Mammary epithelial cell (primary cell): ENCODE measurements around the gene EFNA4.

ENCODE experiments used
- EZH2 ChIP-seq: IDR thresholded peaks from 2 replicates; pipeline ENCODE4 v1.6.1; 2012; ENCODE audit warnings: low read length, inconsistent platforms, borderline replicate concordance
- TF ChIP-seq, protein P1 (sequence below), 2 donors: IDR thresholded peaks in 1 of 2; conservative IDR thresholded peaks in 1 of 2; 2 replicates each; pipeline ENCODE4 v1.5.1; 2011 to 2012; ENCODE audit warnings: inconsistent platforms in 2 of 2, low read length in 2 of 2, mild to moderate bottlenecking in 2 of 2, control low read depth in 1 of 2, low read depth in 1 of 2; ENCODE audit not compliant: insufficient read depth in 1 of 2; ENCODE audit errors: extremely low read depth in 1 of 2

DNA sequence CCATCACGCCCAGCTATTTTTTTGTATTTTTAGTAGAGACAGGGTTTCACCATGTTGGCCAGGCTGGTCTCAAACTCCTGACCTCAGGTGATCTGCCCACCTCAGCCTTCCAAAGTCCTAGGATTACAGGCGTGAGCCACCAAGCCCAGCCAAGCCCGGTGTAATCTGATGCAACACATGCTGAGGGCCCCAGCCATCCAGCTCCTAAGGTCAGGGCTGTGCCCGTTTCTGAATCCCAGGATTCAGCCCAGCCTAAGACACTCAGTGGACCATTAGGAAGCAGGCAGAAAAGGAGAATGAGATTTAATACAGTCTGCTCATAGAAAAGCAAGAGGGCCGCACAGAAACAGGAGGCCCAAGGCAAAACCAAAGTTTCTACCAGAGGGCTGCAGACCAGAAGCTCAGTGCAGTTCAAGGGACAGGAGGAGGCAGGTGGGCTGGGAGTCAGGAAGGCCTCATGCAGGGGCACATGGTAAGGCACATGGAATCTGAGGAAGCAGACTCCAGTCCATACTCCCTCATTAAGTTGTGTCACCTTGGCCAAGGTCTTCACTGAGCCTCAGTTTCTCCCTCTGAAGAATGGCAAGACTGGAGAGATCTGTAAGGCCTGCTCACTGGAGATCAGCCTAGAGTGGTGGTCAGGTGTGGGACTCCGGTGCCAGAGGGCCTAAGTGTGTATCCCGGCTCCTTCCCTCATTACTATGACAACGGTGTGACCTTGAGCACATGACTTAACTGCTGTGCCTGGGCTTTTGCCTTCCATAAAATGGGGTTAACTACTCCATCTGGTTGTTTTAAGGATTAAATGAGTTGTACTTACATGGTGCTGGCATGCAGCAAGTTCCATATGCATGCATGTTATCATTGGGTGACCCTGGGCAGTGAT is 14.8 kb upstream of the EFNA4 start:
- TF ChIP-seq, protein P1, sequence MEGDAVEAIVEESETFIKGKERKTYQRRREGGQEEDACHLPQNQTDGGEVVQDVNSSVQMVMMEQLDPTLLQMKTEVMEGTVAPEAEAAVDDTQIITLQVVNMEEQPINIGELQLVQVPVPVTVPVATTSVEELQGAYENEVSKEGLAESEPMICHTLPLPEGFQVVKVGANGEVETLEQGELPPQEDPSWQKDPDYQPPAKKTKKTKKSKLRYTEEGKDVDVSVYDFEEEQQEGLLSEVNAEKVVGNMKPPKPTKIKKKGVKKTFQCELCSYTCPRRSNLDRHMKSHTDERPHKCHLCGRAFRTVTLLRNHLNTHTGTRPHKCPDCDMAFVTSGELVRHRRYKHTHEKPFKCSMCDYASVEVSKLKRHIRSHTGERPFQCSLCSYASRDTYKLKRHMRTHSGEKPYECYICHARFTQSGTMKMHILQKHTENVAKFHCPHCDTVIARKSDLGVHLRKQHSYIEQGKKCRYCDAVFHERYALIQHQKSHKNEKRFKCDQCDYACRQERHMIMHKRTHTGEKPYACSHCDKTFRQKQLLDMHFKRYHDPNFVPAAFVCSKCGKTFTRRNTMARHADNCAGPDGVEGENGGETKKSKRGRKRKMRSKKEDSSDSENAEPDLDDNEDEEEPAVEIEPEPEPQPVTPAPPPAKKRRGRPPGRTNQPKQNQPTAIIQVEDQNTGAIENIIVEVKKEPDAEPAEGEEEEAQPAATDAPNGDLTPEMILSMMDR (conservative IDR thresholded peaks at IDR 0.05 in 1 of 2, IDR thresholded peaks at IDR 0.05 in 1 of 2; ENCODE audit: extremely low read depth in 1 of 2, insufficient read depth in 1 of 2, low read depth in 1 of 2, low read length in 2 of 2) = no peak
- no peak for TF ChIP-seq EZH2
